Gastroesophageal sphincter (tissue), 4 donors: ENCODE measurements around the gene SERTAD1. TPM values are rescaled to one million over a fixed set of nuclear protein-coding genes. Genes with fewer than 3 reads are reported as not detected.

Experiments used
- ATAC-seq: fragments of 150-250 bp; one replicate; pipeline ENCODE4 v1.9.1; 2016; ENCODE audit warnings: mild to moderate bottlenecking, moderate library complexity
- H3K27ac ChIP-seq, 4 donors: fragments of 200-600 bp; sonication (generic) in 3 of 4; 1 replicate in 3 of 4; 2 replicates in 1 of 4; pipeline ENCODE4 v1.5.1; 2016 to 2019
- H3K27me3 ChIP-seq: fragments of 200-600 bp; sonication (generic); one replicate; pipeline ENCODE4 v1.5.1; 2019
- H3K36me3 ChIP-seq, 2 donors: fragments of 200-600 bp; sonication (generic); one replicate each; pipeline ENCODE4 v1.5.1; 2019; ENCODE audit warnings: control low read depth in 1 of 2
- H3K4me1 ChIP-seq, 3 donors: fragments of 200-600 bp; sonication (generic); 1 replicate in 2 of 3; 2 replicates in 1 of 3; pipeline ENCODE4 v1.5.1; 2016 to 2019; ENCODE audit warnings: control low read depth in 2 of 3
- H3K4me3 ChIP-seq, 2 donors: fragments of 200-600 bp; sonication (generic); one replicate each; pipeline ENCODE4 v1.5.1; 2019; ENCODE audit warnings: mild to moderate bottlenecking in 1 of 2, moderate library complexity in 1 of 2
- H3K9me3 ChIP-seq, 3 donors: fragments of 200-600 bp; sonication (generic); one replicate each; pipeline ENCODE4 v1.5.1; 2017 to 2019; ENCODE audit warnings: control low read depth in 2 of 3
- EP300 ChIP-seq: sonication (generic); formaldehyde crosslinking; IDR thresholded peaks from one replicate; pipeline ENCODE4 v1.6.1; 2017; ENCODE audit warnings: antibody characterized with exemption, mild to moderate bottlenecking
- POLR2A ChIP-seq, 2 donors: fragments of 450-650 bp; IDR thresholded peaks; one replicate each; pipeline ENCODE4 v1.6.1; 2017; ENCODE audit warnings: antibody characterized with exemption in 2 of 2, mild to moderate bottlenecking in 2 of 2, moderate library complexity in 1 of 2
- POLR2AphosphoS5 ChIP-seq: sonication (generic); formaldehyde crosslinking; IDR thresholded peaks from one replicate; pipeline ENCODE4 v1.6.1; 2017; ENCODE audit warnings: antibody characterized with exemption
- WGBS, 2 donors: methylation state at CpG; one replicate each; pipeline ENCODE4 v1.1.5; 2018; ENCODE audit warnings: low coverage in 1 of 2; 5-methylcytosine and 5-hydroxymethylcytosine counted together
- total RNA-seq, 4 donors: library from RNA; depleted of rRNA; stranded (reverse); fragments of >200 nt; gene quantifications; one replicate each; pipeline ENCODE4 v1.1.0, GENCODE V29; 2016
- TF ChIP-seq, protein P1 (sequence below), 4 experiments: fragments of 200-600 bp in 2 of 4; fragments of 450-650 bp in 2 of 4; sonication (generic) in 1 of 4; IDR thresholded peaks; one replicate each; pipeline ENCODE4 v1.5.1; 2017 to 2019; ENCODE audit warnings: antibody characterized with exemption in 4 of 4, mild to moderate bottlenecking in 2 of 4, moderate library complexity in 2 of 4

Gene SERTAD1
- total RNA-seq, 4 donors from 2014 or later = 16.6 to 22.1 (median 18.9) TPM

DNA sequence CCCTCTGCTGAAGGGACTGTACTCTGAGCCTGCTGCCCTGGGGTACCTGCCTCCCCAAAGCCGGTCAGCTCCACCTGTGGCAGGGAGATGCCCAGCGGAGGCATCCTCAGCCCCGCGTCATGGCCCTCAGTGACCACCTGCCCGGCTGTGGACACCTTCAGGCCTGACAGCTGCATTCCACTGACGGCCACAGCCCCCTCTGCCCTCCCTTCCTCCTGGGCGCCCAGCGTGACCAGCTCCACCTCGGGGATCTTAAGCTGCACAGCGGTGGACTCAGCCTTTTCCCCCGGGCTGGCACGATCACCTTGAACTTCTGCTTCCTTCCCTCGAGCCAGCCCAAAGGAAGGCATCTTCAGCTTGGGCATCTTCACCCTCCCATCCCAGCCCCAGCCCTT, 31.0 kb downstream of the SERTAD1 start:
- H3K36me3 ChIP-seq = peaks cover 0 to 30% of the 10 kb centered on the region in 2 donors
- H3K4me3 ChIP-seq = no peak overlapping the region
- 69 to 94% methylated on average over 3 to 8 of the region's 13 CpGs for WGBS, 2 donors
- no peaks in the 10 kb centered on the region for H3K4me1 ChIP-seq
- H3K9me3 ChIP-seq = no peaks in the 10 kb centered on the region
- no peak overlapping the region for H3K27ac ChIP-seq
- TF ChIP-seq POLR2AphosphoS5 (no peak), POLR2A (IDR thresholded peaks at IDR 0.05) (no peak)
- no peaks in the 10 kb centered on the region for H3K27me3 ChIP-seq
- no peak for ATAC-seq

- ATAC-seq = no peak
- Histone ChIP-seq H3K27ac (no peak overlapping the region), H3K4me3 (no peak overlapping the region), H3K9me3 (no peaks in the 10 kb centered on the region), H3K36me3 (peaks cover 0 to 30% of the 10 kb centered on the region in 2 donors), H3K4me1 (no peaks in the 10 kb centered on the region), H3K27me3 (no peaks in the 10 kb centered on the region)
- TF ChIP-seq EP300 (no peak), POLR2AphosphoS5 (no peak), POLR2A (IDR thresholded peaks at IDR 0.05) (no peak)
- TF ChIP-seq, protein P1, sequence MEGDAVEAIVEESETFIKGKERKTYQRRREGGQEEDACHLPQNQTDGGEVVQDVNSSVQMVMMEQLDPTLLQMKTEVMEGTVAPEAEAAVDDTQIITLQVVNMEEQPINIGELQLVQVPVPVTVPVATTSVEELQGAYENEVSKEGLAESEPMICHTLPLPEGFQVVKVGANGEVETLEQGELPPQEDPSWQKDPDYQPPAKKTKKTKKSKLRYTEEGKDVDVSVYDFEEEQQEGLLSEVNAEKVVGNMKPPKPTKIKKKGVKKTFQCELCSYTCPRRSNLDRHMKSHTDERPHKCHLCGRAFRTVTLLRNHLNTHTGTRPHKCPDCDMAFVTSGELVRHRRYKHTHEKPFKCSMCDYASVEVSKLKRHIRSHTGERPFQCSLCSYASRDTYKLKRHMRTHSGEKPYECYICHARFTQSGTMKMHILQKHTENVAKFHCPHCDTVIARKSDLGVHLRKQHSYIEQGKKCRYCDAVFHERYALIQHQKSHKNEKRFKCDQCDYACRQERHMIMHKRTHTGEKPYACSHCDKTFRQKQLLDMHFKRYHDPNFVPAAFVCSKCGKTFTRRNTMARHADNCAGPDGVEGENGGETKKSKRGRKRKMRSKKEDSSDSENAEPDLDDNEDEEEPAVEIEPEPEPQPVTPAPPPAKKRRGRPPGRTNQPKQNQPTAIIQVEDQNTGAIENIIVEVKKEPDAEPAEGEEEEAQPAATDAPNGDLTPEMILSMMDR (IDR thresholded peaks at IDR 0.05) = no peak
- 74 to 85% methylated on average over 10 to 17 of the region's 41 CpGs for WGBS, 2 donors
Observed at GRCh38 chr19:40393894-40394815, 31.6 kb downstream of the SERTAD1 start.

DNA sequence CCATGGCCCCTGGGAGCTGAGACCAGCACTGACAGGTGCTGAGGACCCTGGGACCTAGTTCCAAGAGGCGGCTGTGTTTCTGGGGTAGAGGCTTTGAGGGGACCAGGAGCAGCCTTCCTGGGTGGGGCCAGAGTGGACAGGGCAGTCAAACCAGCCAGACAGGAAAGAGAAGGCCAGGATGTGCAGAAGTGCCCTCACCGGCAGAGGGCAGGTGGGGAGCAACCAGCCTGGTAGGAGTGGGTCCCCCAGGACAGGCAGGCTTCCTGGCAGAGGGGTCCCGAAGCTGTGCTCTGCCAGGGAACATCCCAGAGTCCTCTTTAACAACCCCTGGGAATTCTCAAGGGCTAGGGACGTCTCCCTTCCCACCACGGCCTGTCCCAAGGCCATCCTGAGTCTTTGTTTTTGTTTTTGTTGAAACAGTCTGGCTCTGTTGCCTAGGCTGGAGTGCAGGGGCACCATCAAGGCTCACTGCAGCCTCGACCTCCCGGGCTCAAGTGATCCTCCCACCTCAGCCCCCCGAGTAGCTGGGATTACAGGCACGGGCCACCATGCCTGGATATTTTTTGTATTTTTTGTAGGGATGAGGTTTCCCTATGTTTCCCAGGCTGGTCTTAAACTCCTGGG, 32.8 kb downstream of the SERTAD1 start:
- ATAC-seq = no peak
- Histone ChIP-seq H3K4me1 (no peaks in the 10 kb centered on the region), H3K27me3 (no peaks in the 10 kb centered on the region), H3K36me3 (peaks cover 0 to 23% of the 10 kb centered on the region in 2 donors), H3K4me3 (no peak overlapping the region), H3K27ac (no peak overlapping the region), H3K9me3 (no peaks in the 10 kb centered on the region)
- TF ChIP-seq POLR2AphosphoS5 = no peak
- TF ChIP-seq POLR2A (IDR thresholded peaks at IDR 0.05) = no peak
- TF ChIP-seq, protein P1 (IDR thresholded peaks at IDR 0.05) = peak in 2 of 4 experiments; percentile 27 to 33
- TF ChIP-seq EP300 = no peak
- WGBS, 2 donors = 0% methylated on average over 1 of the region's 9 CpGs; no CpG with 5 or more reads in 1 of the 2 donors

DNA sequence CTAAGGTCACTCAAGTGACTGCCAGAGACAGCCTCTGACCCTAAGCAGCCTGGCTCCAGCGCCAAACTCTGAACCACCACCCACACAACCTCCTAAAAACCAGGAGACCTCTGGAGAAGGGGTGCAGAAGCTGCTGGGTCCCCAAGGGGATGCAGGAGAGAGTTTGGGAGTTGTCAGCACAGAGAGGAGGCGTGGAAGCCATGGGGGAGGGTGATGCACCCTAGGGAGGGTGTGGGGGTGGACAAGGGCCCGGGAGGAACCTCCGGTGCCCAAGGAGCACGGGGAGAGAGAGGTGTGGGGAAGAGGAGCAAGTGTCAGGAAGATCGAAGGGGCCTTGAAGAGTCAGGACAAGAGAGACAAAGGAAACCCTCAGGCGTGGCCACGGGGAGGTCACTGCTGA, 33.7 kb downstream of the SERTAD1 start:
- TF ChIP-seq, protein P1 (IDR thresholded peaks at IDR 0.05) = no peak
- TF ChIP-seq EP300 (no peak), POLR2AphosphoS5 (no peak), POLR2A (IDR thresholded peaks at IDR 0.05) (no peak)
- 73 to 81% methylated on average over 6 to 8 of the region's 8 CpGs for WGBS, 2 donors
- no peaks in the 10 kb centered on the region for H3K27me3 ChIP-seq
- H3K4me1 ChIP-seq = no peaks in the 10 kb centered on the region
- H3K27ac ChIP-seq = no peak overlapping the region
- H3K4me3 ChIP-seq = no peak overlapping the region
- peaks cover 0 to 16% of the 10 kb centered on the region in 2 donors for H3K36me3 ChIP-seq
- H3K9me3 ChIP-seq = no peaks in the 10 kb centered on the region
- no peak for ATAC-seq

- no peaks in the 10 kb centered on the region for H3K9me3 ChIP-seq
- TF ChIP-seq POLR2A (IDR thresholded peaks at IDR 0.05) (no peak), EP300 (no peak), POLR2AphosphoS5 (no peak)
- TF ChIP-seq, protein P1 (IDR thresholded peaks at IDR 0.05) = no peak
- no peaks in the 10 kb centered on the region for H3K36me3 ChIP-seq
- H3K27ac ChIP-seq = no peak within 1 kb of the TSS
- ATAC-seq = no peak
- WGBS, 2 donors = 85 to 94% methylated on average over 5 of the region's 10 CpGs
- H3K4me3 ChIP-seq = no peak within 1 kb of the TSS
- no peaks in the 10 kb centered on the region for H3K4me1 ChIP-seq
- no peaks in the 10 kb centered on the region for H3K27me3 ChIP-seq
Observed at GRCh38 chr19:40390084-40390742, 35.6 kb downstream of the SERTAD1 start, which contains the start of gene HIPK4. Gene HIPK4 (minus strand): TSS chr19:40390181. CDS start chr19:40389902, 279 bp downstream.
